T-helper 9 cell (primary cell): ENCODE measurements around the gene MDGA2.

Experiments
- DNase-seq: peaks from one replicate; pipeline ENCODE4 v3.0.0-alpha.2; 2020

The MDGA2 gene

DNA sequence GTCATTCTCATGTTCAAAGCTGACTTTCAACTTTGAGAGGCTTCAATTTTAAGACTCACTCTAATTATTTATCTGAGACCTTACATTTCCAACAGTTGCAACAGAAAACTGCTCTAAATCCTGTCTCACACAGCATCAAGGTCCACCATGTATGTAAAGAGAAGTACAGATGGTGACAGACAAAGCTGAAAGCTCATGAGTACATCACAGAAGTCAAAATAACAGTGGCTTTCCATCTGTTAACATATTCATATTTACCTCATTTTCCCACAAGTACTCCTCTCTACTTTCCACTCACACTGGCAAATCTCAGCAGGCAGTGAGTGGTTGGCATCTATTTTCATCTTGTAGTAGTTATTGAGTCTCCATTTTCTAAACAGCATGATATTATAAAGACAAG lies 192.0 kb downstream of the MDGA2 start:
- no peak for DNase-seq

DNA sequence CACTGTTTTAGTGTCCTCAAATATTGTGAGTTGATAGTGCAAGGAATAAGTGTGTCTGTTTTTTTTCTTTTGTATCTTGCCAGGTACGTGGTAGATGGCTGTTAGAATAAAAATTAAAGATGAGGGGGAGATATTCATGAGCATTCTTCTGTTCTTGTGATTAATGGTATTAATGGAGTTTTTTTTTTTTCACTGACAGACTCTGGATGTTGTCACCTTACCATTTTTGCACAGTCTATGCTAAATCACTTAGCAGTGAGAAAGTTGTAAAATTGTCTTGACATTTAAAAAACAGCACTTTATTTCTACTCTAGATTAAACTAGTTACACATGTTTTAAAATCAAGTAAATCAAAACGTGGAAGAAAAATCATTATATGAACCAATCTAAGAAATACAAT lies 204.3 kb downstream of the MDGA2 start:
- DNase-seq, result no peak

DNA sequence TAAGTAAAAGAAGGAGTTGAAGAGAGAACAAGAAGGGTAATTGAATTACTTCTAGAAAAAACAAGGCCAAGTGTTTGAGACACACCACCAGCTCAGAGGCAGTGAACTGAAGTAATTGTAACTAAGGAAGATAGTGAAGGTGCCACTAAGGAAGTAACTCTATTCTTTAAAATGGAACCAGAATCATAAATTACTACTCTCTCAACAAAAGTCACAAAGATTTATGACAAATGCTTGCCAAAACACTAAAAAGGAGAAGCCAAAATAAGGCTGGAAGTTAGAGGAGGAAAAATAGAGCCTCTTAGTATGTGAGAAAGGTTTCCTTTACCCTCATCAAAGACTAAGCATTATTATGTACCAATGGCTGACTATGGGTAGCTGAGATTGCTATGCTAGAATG lies 208.5 kb downstream of the MDGA2 start:
- DNase-seq, result no peak

DNA sequence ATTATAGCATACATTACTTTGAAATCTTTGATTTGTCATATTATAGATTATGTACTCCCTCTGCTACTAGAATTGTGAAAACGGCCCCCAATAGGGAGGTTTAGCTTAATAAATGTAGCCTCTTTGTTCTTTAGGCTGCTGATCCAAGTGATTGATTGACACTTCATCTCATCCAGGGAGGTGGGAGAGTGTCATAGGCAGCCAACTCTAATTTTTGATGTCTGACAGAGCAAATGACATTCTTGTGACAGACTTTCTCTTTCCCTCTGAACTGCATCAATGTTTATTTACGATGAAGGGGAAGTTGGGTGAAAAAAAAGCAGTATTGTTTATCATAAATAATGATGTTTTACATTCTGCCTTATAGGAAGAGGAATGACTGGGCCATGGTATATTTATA lies 221.4 kb downstream of the MDGA2 start:
- DNase-seq, result no peak

DNA sequence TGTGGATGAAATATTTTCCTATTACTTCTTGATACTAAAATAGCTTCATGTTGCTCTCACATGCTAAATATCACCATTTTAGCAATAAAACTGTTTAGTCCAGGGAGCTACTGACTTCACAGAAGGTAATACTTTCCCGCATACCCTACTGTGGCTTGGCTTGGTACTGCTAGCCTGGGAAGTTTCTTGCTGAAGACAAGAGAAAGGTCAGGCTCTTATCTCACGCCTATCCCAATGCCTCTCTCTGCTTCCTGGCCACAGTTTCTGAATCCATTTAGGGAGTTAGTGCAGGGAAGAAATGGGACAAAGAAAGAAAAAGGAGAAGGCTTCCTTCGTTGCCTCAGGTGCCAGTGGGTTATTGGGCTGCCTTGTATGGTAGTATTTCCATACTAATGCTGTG lies 228.3 kb downstream of the MDGA2 start:
- no peak for DNase-seq

DNA sequence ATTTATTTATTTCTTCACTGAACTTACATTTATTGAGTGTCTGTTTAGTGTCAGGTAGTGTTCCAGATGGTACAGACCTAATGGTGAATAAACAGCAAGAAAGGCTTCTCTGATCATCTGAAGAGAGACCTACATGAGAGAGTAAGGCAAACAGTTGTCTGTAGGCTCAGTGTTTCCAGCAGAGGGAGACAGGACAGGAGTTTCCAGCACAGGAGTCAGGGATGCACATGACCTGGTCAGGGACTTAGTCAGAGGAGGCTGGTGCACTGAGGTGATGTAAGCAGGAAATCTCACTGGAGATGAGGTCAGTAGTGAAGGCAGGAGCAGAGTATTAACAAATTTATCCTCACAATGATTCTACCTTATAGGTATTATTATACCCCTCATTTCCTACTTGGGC lies 233.2 kb downstream of the MDGA2 start:
- DNase-seq, result no peak

DNA sequence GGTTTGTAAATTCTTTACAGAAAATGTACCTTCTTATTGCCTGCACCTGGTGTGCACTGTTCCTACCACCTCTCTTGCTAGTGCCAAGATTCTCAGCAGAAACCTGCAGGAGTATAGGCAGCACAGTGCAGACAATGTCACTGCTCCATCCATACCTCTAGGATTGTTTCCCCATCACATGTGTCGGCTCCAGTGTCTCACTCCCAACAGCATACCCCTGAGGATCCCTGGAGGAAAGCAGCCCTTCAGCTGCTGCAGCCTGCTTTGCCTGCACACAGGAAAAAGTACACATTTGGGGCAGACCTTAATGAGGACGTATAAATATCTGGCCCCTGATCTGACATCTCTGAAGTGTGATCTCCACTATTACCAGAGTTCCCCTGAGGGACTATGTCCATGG lies 235.5 kb downstream of the MDGA2 start:
- no peak for DNase-seq

DNA sequence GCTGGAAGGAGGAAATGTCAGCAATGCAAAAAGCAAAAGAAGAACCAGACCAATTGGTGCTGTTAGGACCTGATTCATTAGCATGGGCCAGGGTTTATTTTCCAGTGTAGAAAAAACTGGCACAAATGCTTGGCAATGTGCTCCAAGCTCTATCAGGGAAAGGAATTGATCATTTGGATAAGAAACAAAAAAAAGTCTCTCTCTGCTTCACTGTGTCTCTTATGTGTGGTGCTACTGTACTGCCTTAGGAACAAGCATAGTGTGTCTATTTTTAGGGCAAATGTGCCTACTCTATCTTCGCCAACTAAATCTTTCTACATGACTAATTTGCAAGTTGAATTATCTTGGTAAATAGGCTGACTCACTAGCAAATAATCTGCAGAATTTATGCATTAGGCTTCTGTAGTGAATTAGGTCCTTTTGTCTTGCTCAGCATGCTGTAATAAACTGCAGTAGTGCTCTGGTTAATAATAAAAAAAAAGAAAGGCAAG lies 236.7 kb downstream of the MDGA2 start:
- DNase-seq, result no peak

DNA sequence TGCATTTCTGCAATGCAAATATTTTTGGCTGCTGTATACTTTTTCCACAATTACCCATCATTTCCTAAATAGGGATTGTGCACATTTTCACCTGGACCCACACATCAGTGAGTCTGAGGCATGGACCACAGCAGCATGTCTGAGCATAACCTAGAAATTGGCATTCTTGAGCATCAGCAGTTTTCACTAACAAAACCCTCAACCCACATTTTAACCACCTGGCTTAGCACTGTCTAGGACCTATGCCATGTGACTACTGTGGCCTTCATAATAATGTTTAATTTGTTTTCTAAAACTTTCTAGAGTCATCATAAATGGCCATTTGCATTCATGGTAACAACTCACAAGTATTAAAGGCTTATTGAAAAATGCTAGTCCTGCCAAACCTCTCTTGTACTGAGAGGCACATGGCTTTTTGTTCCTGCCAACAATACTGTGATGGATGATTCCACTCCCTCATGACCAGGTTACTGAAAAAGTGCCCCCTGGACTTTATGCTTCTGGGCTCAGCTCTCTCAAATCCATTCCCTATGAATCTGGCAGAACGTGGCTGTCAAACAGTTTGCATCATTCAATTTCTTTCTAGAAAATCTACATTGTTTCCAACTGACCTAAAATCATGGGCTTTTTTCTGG lies 240.0 kb downstream of the MDGA2 start:
- DNase-seq, result no peak

DNA sequence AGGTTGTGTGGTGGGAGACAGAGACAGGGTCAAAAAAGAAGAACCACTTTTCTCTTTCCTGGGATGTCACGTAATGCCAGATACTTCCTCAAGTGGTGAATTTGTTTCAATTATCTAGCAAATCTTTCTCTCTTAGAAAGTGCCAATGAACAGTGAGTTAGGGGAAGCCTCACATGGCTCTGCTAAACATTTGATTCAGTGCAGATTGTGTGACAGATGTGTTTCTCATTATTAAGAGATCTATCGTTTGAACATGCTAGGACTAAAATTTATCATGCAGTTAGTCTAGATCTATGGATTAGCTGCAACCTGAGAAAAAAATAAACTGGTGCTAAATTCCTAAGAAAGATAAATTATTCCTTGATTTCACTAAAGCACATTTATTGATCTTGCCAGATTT lies 247.8 kb downstream of the MDGA2 start:
- DNase-seq, result no peak

DNA sequence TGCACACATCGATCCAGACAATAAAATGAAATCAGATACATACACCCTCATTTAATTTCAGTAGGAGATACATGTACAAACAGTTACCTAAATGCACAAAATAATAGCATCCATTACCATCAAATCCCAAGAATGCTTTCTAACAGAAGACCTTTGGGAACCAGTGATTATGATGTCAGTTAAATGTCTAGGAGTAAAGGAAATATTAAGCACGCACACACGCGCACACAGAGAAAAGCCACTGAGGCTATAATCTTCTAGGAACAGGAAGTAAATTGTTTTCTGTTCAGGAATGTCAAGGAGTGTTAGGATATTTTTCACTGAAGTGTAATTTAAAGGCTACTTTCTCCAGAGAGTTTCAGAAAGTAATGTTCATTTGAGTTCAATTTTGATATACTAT lies 250.1 kb downstream of the MDGA2 start:
- DNase-seq, result no peak

DNA sequence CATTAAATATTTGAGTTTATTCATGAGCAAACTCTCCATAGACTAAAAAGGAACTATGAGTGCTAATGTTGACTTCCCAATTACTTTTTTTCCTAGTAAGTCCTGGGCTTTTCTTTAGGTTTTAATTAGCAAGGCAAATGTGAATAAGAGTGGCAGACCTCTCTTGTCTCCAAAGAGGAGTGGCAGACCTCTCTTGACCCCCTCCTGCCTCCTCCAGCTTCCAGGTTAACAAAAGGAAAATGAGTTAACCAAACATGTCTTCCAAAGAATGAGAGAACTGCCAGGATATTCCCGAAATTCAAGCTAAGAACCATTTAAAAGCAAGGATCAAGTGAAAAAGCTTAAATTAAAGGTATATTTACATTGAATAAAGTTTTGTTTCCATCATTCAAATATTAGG lies 253.2 kb downstream of the MDGA2 start:
- DNase-seq, result no peak

DNA sequence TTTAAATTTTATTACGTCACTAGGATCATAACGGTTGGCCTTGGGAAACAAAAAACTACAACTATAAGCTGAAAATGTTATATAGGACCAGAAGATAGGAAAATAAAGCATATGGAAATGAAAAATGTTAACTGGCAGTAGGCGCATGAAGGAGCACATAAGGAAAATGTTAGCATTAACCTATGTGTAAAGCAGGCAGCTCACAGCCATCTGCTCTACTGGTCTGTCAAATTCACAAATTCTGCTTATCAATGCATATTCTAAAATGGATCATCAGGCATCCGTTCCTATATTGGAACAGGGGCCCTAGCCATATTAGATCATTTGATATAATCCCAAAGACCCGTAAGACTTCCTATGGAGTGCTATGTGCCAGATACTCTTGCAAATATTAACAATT lies 263.9 kb downstream of the MDGA2 start:
- DNase-seq, result no peak

DNA sequence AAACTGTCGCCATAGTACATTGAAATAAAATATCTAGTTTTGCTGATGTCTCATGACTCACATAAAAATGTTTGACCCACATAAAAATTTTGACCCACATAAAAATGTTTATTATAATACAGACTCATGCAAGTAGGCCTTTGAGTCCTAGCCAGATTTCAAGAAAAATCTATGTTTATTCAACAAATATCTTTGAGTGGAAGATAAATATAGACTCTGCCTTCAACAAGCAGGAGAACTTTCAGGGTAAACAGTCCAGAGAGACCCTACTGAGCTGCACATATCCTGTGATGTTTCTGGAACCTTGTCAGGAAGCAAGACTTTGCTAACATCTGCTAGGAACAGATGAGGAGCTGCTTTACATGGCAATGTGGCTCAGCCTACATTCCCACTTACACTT lies 283.1 kb downstream of the MDGA2 start:
- no peak for DNase-seq

DNA sequence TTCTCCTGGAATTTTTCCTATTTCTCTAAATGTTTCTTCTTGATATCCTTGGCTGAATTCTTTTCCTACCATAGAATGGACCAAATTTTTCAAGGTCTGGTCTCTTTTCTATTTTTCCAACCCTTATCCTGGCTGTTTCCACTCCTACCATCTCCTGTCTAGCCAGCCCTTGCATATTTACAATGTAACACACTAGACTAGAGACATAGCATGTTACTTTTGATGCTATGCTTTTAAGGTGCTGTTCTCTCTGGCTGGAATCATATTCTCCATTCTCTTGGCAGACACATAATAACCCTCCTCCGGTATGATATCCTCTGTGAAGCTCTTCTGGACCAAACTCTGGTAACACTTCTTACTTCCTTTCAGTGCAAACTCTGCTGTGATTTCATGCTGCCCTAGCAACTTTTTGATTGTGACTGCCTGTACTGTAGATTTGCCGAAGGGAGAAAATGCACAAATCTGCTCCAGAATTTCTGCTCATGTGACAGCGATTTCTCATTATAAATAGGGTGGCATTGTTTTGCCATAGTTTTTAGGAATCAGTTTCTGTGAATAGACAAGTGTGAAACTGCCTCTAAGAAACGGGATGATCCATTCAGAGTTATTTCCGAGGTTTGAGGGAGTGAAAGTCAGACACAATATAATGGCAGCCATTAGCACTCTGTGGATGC lies 284.4 kb downstream of the MDGA2 start:
- DNase-seq, result no peak

DNA sequence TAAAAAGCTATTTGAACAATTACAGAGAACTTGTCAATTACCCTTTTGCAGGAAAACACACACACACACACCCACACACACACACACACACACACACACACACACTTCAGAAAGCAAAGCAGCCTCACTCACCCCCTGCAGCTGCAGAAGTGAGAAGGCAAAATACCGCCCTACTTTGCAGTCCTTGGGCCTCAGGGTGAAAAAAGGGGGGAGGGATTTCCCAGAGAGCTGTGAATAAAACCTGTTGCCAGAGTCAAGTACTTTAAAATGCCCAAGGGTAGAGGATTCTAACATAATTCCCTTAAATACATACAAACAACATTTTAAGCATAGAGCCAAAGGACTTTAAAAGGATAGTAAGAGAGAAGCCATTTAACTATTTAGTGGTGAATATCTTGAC lies 285.9 kb downstream of the MDGA2 start:
- no peak for DNase-seq

DNA sequence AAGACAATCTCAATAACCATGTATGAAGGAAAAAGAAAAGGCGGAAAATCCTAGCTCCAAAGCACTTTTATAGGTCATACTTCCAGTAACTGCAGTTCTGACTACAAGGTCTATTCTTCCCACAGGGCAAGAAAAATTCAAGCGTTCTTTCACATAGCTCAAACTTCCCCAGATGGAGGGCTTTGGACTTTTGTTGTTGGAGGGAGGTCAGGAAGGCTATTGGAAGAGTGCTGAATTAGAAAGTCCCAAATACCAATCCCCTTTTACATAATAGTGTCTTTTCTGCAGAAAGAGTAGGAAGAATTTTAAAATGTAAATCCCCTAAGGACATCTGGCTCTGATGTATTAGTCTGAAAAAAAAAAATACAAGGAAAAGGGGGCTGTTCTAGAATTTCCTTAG lies 309.4 kb downstream of the MDGA2 start:
- DNase-seq, result no peak

DNA sequence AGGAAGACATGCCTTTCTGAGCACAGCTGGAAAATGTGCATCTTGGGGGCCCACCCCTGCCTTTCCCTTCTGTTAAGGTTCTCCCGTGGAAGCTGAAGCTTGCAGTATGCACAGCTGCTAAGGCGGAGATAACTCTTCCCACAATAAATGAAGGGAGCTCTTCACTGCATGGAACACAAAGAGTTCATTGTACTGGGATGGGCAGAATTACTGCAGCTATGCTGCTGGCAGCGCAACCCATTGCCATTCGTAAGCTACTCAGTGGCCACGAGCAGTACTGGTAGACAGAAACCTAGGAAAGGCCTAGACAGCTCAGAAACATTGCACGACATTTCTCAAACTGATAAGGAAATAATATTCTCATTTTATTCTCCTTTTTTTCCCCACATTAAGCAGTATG lies 310.2 kb downstream of the MDGA2 start:
- no peak for DNase-seq

DNA sequence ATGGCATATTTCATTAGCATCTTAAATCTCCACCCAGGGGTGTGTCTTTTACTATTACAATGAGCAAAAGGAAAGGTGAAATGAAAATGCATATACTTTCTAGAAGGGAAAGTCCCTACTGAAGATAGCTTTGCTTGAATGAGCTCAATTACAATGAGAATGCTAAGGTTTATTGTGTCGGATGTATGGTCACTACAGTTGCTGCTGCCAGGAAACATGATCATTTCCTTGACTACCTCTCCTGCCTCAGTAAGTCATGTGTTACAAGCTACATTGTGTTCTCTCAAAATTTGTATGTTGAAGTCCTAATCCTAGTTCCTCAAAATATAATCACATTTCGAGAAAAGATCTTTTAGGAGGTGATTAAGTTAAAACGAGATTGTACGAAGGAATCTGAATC lies 322.2 kb downstream of the MDGA2 start:
- no peak for DNase-seq

DNA sequence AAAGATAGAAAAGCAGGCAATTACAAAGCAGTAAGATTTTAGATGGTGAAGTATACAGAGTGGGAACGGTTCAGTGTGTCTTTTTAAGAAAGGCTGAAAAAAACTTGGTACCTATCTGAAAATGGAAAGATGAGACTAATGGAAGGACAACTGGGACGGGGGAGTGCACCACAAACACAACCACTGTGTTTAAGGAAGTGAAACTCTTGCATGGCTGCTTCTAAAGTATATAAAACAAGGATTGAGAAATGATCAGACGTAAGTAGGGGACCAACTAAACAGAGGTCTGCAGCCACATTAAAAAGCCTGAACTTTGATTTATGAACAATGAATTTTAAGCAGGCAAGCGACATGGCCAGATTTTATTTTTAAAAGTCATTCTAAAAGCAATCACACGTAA lies 328.6 kb downstream of the MDGA2 start:
- DNase-seq, result no peak

DNA sequence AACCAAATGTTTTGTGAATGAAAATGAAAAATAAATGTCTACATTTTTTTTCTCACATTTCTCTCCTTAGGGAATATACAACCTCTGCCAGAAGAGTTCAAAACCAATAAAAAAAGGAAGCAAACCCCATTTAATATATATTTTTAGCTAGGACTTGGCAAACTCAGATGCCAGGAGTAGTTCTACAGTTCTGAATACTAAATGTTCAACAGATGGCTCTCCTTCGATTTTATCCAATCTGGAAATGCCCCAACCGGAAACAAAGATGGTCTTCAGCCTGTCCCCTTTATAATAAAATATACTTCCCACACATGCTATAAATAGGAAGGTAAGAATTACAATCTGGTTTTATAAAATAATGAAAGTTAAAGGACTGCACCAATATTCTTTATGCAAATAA lies 330.4 kb downstream of the MDGA2 start:
- no peak for DNase-seq

DNA sequence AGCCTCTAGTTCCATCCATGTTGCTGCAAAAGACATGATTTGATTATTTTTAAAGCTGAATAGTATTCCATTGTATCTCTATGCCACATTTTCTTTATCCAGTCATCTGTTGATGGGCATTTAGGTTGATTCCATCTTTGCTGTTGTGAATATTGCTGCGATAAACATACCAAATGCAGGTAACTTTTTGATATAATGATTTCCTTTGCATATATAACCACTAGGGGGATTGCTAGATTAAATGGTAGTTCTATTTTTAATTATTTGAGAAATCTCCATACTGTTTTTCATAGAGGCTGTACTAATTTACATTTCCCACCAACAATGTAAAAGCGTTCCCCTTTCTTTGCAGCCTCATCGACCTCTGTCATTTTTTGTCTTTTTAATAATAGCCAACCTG lies 342.5 kb downstream of the MDGA2 start:
- no peak for DNase-seq

DNA sequence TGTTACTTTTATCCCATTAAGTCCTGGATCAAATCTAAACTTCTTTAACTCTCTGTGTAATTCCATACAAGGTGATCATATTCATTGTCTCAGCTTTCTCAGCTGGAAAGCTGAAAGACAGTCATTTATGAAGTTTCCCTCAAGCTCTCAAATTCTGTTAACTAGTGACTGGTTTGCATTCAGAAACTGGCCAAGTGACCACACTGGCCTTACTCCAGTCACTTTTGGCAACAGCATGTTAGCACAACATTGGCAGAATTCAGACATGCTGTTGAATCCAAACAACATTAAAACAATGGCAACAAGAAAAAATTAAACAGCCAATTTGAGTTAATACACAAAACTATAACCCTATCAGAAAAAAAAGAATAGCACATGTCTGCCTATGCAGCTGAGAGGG lies 343.3 kb downstream of the MDGA2 start:
- no peak for DNase-seq

DNA sequence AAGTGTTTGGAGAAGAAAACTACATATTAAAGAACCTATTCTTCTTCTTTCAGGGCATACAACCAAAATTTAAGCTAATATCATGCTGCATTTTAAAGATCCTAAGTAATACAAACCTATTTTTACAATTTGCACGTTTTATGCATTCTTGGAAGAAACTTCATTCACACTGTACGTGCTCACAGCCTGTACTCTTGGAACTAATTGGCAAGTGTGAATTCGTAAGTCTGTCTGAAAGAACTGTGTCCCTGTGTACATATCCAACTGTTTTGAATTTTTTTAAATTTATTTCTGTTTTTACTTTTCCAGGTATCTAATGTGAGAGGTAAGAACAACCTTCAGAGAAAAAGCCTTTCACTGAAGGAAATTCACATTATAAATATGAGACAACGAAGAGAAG lies 347.0 kb downstream of the MDGA2 start:
- DNase-seq, result no peak

DNA sequence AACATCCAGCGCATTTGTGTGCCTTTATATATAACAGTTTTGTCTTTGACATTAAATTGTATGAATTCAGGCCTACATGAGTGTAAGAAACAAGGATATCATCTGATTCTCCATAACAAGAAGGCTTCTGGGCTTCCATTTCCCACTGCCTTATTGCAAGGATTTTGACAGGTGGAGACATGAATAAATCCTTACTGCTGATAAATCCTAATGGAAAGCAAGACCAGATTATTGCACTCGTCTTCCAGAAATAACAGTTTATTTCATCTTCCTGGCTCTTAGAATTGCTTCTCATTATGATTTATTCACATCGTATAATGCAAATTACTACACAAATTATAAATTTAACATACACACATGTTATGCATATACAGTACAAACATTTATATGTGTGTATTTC lies 348.1 kb downstream of the MDGA2 start:
- no peak for DNase-seq
